GM23248 (cell line): ENCODE measurements around the gene ARMCX4. TPM values are rescaled to one million over a fixed set of nuclear protein-coding genes. Genes with fewer than 3 reads are reported as not detected.

Experiments used
- DNase-seq: peaks from one replicate; pipeline ENCODE4 v3.0.0-alpha.2; 2015
- H2AFZ ChIP-seq: fragments of 200-600 bp; sonication (generic); 2 replicates; pipeline ENCODE4 v1.6.1; 2016; ENCODE audit warnings: antibody characterized with exemption
- H3F3A ChIP-seq: fragments of 200-600 bp; sonication (generic); 2 replicates; pipeline ENCODE4 v1.6.1; 2016; ENCODE audit warnings: mild to moderate bottlenecking, antibody characterized with exemption, mixed run types; ENCODE audit not compliant: insufficient read depth
- H3K27ac ChIP-seq: fragments of 200-600 bp; sonication (generic); 2 replicates; pipeline ENCODE4 v1.5.1; 2016; ENCODE audit warnings: mild to moderate bottlenecking
- H3K27me3 ChIP-seq: fragments of 200-600 bp; sonication (generic); replicated peaks from 2 replicates; pipeline ENCODE4 v1.6.1; 2016; ENCODE audit warnings: mild to moderate bottlenecking; ENCODE audit not compliant: insufficient read depth
- H3K36me3 ChIP-seq: fragments of 200-600 bp; sonication (generic); 2 replicates; pipeline ENCODE4 v1.6.1; 2016; ENCODE audit warnings: low read depth, mild to moderate bottlenecking
- H3K4me1 ChIP-seq: fragments of 200-600 bp; sonication (generic); 2 replicates; pipeline ENCODE4 v1.6.1; 2016; ENCODE audit warnings: mild to moderate bottlenecking; ENCODE audit not compliant: insufficient read depth
- H3K4me2 ChIP-seq: fragments of 200-600 bp; sonication (generic); one replicate; pipeline ENCODE4 v1.6.1; 2016; ENCODE audit warnings: mild to moderate bottlenecking; ENCODE audit not compliant: unreplicated experiment
- H3K4me3 ChIP-seq: fragments of 200-600 bp; sonication (generic); 2 replicates; pipeline ENCODE4 v1.5.1; 2016; ENCODE audit warnings: mild to moderate bottlenecking
- H3K79me2 ChIP-seq: fragments of 200-600 bp; sonication (generic); 2 replicates; pipeline ENCODE4 v1.6.1; 2016; ENCODE audit warnings: mild to moderate bottlenecking; ENCODE audit not compliant: insufficient read depth
- H3K9ac ChIP-seq: fragments of 200-600 bp; sonication (generic); 2 replicates; pipeline ENCODE4 v1.6.1; 2016; ENCODE audit warnings: mild to moderate bottlenecking
- H3K9me2 ChIP-seq: fragments of 200-600 bp; sonication (generic); 2 replicates; pipeline ENCODE4 v1.6.1; 2016; ENCODE audit warnings: mixed run types, mild to moderate bottlenecking, moderate library complexity; ENCODE audit not compliant: insufficient read depth
- H3K9me3 ChIP-seq: fragments of 200-600 bp; sonication (generic); one replicate; pipeline ENCODE4 v1.6.1; 2017; ENCODE audit warnings: low read depth
- H4K20me1 ChIP-seq: fragments of 200-600 bp; sonication (generic); 2 replicates; pipeline ENCODE4 v1.6.0; 2016; ENCODE audit not compliant: insufficient read depth
- EZH2 ChIP-seq: fragments of 200-600 bp; sonication (generic); IDR thresholded peaks from 2 replicates; pipeline ENCODE4 v1.6.1; 2018; ENCODE audit warnings: antibody characterized with exemption, mild to moderate bottlenecking; ENCODE audit not compliant: insufficient read depth, poor library complexity, severe bottlenecking
- EZH2phosphoT487 ChIP-seq: fragments of 200-600 bp; sonication (generic); IDR thresholded peaks from 2 replicates; pipeline ENCODE4 v1.6.1; 2018; ENCODE audit warnings: antibody characterized with exemption, moderate library complexity, mild to moderate bottlenecking, low read depth; ENCODE audit not compliant: insufficient read depth
- WGBS, 2 experiments: methylation state at CpG; one replicate each; pipeline ENCODE4 v1.1.6; 2015 to 2017; ENCODE audit warnings: low lambda C conversion rate in 2 of 2, low coverage in 1 of 2; ENCODE audit errors: missing lambda C conversion rate in 2 of 2; 5-methylcytosine and 5-hydroxymethylcytosine counted together
- in situ Hi-C: fragments of 300-500 bp; cut with MboI; formaldehyde crosslinking; loops from 2 replicates; pipeline ENCODE4 v1.15.0; 2020
- polyA plus RNA-seq: library from polyadenylated mRNA; unstranded; fragments of >200 nt; fragmentation: Nextera tagmentation; extraction: Ambion mirVana; gene quantifications from 2 replicates; pipeline ENCODE4 v1.2.1, GENCODE V29; 2016
- total RNA-seq: library from RNA; depleted of rRNA; stranded (reverse); fragments of >200 nt; shearing (Covaris generic); gene quantifications from 2 replicates; pipeline ENCODE4 v1.2.3, GENCODE V29; 2014

Gene ARMCX4
- total and polyA plus RNA-seq, 2 experiments from 2014 or later: 2.3 to 3.7 TPM

DNA sequence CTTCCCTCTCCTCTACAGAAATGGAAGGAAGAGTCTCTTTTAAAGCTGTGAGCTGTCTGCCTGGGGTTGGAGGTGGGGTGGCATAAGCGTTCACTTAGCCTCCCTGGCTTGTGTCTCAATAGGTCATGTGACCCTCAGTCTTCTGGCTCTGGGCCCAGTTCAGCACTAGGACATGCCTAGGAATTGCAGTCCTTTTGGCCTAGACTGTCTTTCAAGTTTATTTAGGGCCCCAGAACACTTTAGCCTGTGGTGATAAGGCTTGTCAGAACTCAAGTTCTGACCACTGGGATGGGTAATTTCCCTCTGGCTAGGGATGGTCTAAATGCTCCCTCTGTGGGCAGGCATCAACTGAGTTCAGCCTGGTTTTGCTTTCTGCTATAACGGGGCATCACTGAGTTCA is 34.3 kb upstream of the ARMCX4 start:
- Histone ChIP-seq H3K9me2 (no peaks in the 10 kb centered on the region), H2AFZ (no peak overlapping the region), H3F3A (no peaks in the 10 kb centered on the region), H3K9ac (no peak overlapping the region), H4K20me1 (no peaks in the 10 kb centered on the region), H3K27me3 (no peaks in the 10 kb centered on the region), H3K79me2 (no peaks in the 10 kb centered on the region), H3K9me3 (no peaks in the 10 kb centered on the region), H3K27ac (no peak overlapping the region), H3K4me2 (no peak overlapping the region), H3K36me3 (no peaks in the 10 kb centered on the region), H3K4me3 (no peak overlapping the region), H3K4me1 (no peaks in the 10 kb centered on the region)
- in situ Hi-C loops: no loop called here
- peak; percentile 53 for DNase-seq
- 39 to 56% methylated on average over 2 of the region's 2 CpGs for WGBS, 2 experiments
- TF ChIP-seq EZH2: no peak
- no peak for TF ChIP-seq EZH2phosphoT487

DNA sequence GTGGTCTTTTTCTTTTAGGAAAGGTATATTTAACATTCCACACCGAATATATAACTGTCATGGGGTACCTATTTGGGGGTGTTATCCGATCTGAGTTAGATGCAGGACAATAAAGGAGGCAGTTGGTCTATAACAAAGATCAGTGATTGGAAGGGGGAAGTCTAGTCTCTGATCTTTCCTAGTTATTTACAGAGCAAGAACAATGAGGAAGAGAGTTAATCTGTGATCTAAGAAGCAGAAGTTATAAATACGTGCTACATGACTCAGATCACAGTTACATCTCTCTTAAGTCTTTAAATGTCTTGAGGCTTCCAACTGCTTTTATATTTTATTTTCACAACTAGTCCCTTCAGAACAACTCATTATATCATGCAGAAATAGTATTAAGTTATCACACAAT is 33.2 kb upstream of the ARMCX4 start:
- TF ChIP-seq EZH2phosphoT487: no peak
- no peak for TF ChIP-seq EZH2
- in situ Hi-C loops: no loop called here
- no peaks in the 10 kb centered on the region for H3K4me1 ChIP-seq
- H3K27ac ChIP-seq: no peak overlapping the region
- H3K4me2 ChIP-seq: no peak overlapping the region
- no peaks in the 10 kb centered on the region for H3K36me3 ChIP-seq
- WGBS, 2 experiments: 89 to 90% methylated on average over 3 of the region's 3 CpGs
- H3K27me3 ChIP-seq: no peaks in the 10 kb centered on the region
- no peaks in the 10 kb centered on the region for H3K9me3 ChIP-seq
- no peak overlapping the region for H2AFZ ChIP-seq
- H3K9me2 ChIP-seq: no peaks in the 10 kb centered on the region
- no peak for DNase-seq
- no peak overlapping the region for H3K9ac ChIP-seq
- no peaks in the 10 kb centered on the region for H3F3A ChIP-seq
- H4K20me1 ChIP-seq: no peaks in the 10 kb centered on the region; the same call in 1 of the 2 replicates
- H3K79me2 ChIP-seq: no peaks in the 10 kb centered on the region
- H3K4me3 ChIP-seq: no peak overlapping the region

DNA sequence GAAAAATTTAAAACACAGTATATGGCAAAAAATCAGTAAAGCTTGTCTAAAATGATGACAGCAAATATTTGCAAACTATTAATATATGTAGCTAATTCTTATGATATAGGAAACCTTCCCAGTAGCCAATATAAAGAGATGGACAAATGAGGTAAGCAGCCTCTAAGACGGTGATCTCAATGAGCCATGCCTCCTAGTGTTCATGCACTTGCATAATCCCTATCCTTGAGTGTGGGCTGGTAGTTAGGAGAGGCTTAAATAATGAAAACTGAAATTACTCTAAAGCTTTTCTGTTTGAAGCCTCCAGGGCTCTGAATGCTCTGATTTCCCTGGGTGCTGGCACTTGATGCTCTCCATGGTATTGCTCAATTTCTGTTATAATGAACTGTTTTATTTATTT is 24.6 kb upstream of the ARMCX4 start:
- Histone ChIP-seq H3K9ac (no peak overlapping the region), H3K4me2 (no peak overlapping the region), H3K36me3 (no peaks in the 10 kb centered on the region), H3K27ac (no peak overlapping the region), H3K4me3 (no peak overlapping the region), H3K79me2 (no peaks in the 10 kb centered on the region), H3K9me2 (no peaks in the 10 kb centered on the region), H3K4me1 (no peaks in the 10 kb centered on the region), H2AFZ (no peak overlapping the region), H3F3A (no peaks in the 10 kb centered on the region), H3K9me3 (no peaks in the 10 kb centered on the region), H3K27me3 (no peaks in the 10 kb centered on the region), H4K20me1 (no peaks in the 10 kb centered on the region; the same call in 1 of the 2 replicates)
- TF ChIP-seq EZH2: no peak
- no peak for TF ChIP-seq EZH2phosphoT487
- in situ Hi-C loops: no loop called here
- WGBS, 2 experiments: 88 to 95% methylated on average over 1 of the region's 1 CpG
- peak; percentile 13 for DNase-seq

DNA sequence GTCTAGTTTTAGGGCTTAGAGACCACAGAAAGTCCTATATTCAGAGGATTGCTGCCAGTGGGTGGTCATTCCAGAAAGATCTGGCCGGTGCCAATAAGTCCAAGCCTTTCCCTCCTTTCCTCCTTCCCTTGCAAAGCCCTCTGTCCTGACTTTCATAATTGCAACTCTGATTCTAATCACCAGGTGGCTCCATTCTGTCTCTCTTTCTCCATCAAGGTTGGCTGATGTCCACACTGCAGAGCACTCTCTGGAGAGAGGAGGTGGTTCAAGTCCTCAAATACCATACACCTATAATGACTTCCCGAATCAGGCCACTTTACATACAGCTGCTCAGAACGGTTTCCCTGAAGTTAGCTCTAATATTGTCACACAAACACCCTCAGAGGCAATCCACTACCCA is 22.4 kb upstream of the ARMCX4 start:
- H3K36me3 ChIP-seq: no peaks in the 10 kb centered on the region
- no peaks in the 10 kb centered on the region for H3K79me2 ChIP-seq
- no peaks in the 10 kb centered on the region for H3K9me3 ChIP-seq
- H3K9me2 ChIP-seq: no peaks in the 10 kb centered on the region
- in situ Hi-C loops: no loop called here
- DNase-seq: peak; percentile 52
- no peaks in the 10 kb centered on the region for H4K20me1 ChIP-seq
- H3K4me2 ChIP-seq: no peak overlapping the region
- no peaks in the 10 kb centered on the region for H3K4me1 ChIP-seq
- WGBS, 2 experiments: 89 to 97% methylated on average over 3 of the region's 3 CpGs
- H2AFZ ChIP-seq: no peak overlapping the region
- TF ChIP-seq EZH2phosphoT487 (no peak), EZH2 (no peak)
- H3K27me3 ChIP-seq: no peaks in the 10 kb centered on the region
- no peak overlapping the region for H3K4me3 ChIP-seq
- no peak overlapping the region for H3K27ac ChIP-seq
- H3K9ac ChIP-seq: no peak overlapping the region
- H3F3A ChIP-seq: no peaks in the 10 kb centered on the region

DNA sequence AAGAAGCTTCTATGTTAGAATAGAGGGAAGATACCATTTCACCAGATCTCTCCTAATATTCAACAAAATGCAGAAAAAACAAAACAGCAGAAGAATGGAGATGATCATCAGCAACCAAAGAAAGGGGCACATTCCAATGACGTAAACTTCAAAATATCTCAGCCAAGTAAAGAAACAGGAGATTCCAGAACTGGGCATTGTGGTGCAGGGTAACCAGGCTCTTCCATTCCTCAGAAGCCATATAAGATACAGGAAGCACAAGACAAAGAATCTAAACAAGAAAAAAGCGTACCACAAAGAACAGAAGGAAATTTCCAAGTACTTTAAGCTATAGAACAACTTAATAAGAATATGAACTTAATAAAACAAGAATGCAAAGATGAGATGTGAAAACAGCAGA is 6.9 kb upstream of the ARMCX4 start:
- in situ Hi-C loops: no loop called here
- H3K4me3 ChIP-seq: no peak overlapping the region
- H3K9ac ChIP-seq: no peak overlapping the region
- no peaks in the 10 kb centered on the region for H4K20me1 ChIP-seq
- H3K4me2 ChIP-seq: peak overlapping the region; percentile 12
- H2AFZ ChIP-seq: no peak overlapping the region
- H3K36me3 ChIP-seq: no peaks in the 10 kb centered on the region
- H3K79me2 ChIP-seq: no peaks in the 10 kb centered on the region
- H3K4me1 ChIP-seq: 0 out of 2 replicates have a peak, but pooled peaks cover 8% of the 10 kb centered on the region
- 48 to 73% methylated on average over 2 of the region's 2 CpGs for WGBS, 2 experiments
- no peaks in the 10 kb centered on the region for H3K9me3 ChIP-seq
- no peak overlapping the region for H3K27ac ChIP-seq
- H3F3A ChIP-seq: 0 out of 2 replicates have a peak, but pooled peaks cover 3% of the 10 kb centered on the region
- TF ChIP-seq EZH2 (no peak), EZH2phosphoT487 (no peak)
- peak; percentile 21 for DNase-seq
- no peaks in the 10 kb centered on the region for H3K9me2 ChIP-seq
- H3K27me3 ChIP-seq: no peaks in the 10 kb centered on the region
